ENCODE data around the gene CYP4F3.

CYP4F3 gene

GRCh38 chr19:15651791-15652190 lies 11.1 kb downstream of the CYP4F3 start:
- no peak overlapping the region for H3K4me3 ChIP-seq (ENCODE audit: low read depth, low read length)
- TF ChIP-seq MAX (IDR thresholded peaks at IDR 0.05; ENCODE audit: low read depth, low read length) = no peak
- TF ChIP-seq CTCF (IDR thresholded peaks at IDR 0.05; ENCODE audit: low read depth, low read length) = no peak
- TF ChIP-seq POLR2A (IDR thresholded peaks at IDR 0.05; ENCODE audit: extremely low read depth, insufficient read length) = no peak
- no peak for TF ChIP-seq MYC (IDR thresholded peaks at IDR 0.05; ENCODE audit: low read depth, low read length)
- no peak for DNase-seq (ENCODE audit: low read depth)

GRCh38 chr19:15652559-15653278 lies 12.0 kb downstream of the CYP4F3 start:
- DNase-seq (ENCODE audit: low read depth) = no peak
- no peak for TF ChIP-seq CTCF (IDR thresholded peaks at IDR 0.05; ENCODE audit: low read depth, low read length)
- TF ChIP-seq POLR2A (IDR thresholded peaks at IDR 0.05; ENCODE audit: extremely low read depth, insufficient read length) = no peak
- TF ChIP-seq MAX (IDR thresholded peaks at IDR 0.05; ENCODE audit: low read depth, low read length) = no peak
- no peak for TF ChIP-seq MYC (IDR thresholded peaks at IDR 0.05; ENCODE audit: low read depth, low read length)
- H3K4me3 ChIP-seq (ENCODE audit: low read depth, low read length) = no peak overlapping the region

- no peak for TF ChIP-seq POLR2A (IDR thresholded peaks at IDR 0.05; ENCODE audit: extremely low read depth, insufficient read length)
- TF ChIP-seq MAX (IDR thresholded peaks at IDR 0.05; ENCODE audit: low read depth, low read length) = no peak
- no peak for TF ChIP-seq CTCF (IDR thresholded peaks at IDR 0.05; ENCODE audit: low read depth, low read length)
- TF ChIP-seq MYC (IDR thresholded peaks at IDR 0.05; ENCODE audit: low read depth, low read length) = no peak
- no peak overlapping the region for H3K4me3 ChIP-seq (ENCODE audit: low read depth, low read length)
- no peak for DNase-seq (ENCODE audit: low read depth)
Measured at GRCh38 chr19:15656467-15656866, 15.8 kb downstream of the CYP4F3 start.

GRCh38 chr19:15663247-15663646 lies 22.6 kb downstream of the CYP4F3 start:
- no peak for DNase-seq (ENCODE audit: low read depth)
- TF ChIP-seq MYC (IDR thresholded peaks at IDR 0.05; ENCODE audit: low read depth, low read length) (no peak), MAX (IDR thresholded peaks at IDR 0.05; ENCODE audit: low read depth, low read length) (no peak), POLR2A (IDR thresholded peaks at IDR 0.05; ENCODE audit: extremely low read depth, insufficient read length) (no peak), CTCF (IDR thresholded peaks at IDR 0.05; ENCODE audit: low read depth, low read length) (no peak)
- H3K4me3 ChIP-seq (ENCODE audit: low read depth, low read length) = no peak overlapping the region

GRCh38 chr19:15666186-15666585 lies 25.5 kb downstream of the CYP4F3 start:
- no peak for TF ChIP-seq MYC (IDR thresholded peaks at IDR 0.05; ENCODE audit: low read depth, low read length)
- no peak overlapping the region for H3K4me3 ChIP-seq (ENCODE audit: low read depth, low read length)
- no peak for DNase-seq (ENCODE audit: low read depth)

GRCh38 chr19:15666883-15667282 lies 26.2 kb downstream of the CYP4F3 start:
- TF ChIP-seq CTCF (IDR thresholded peaks at IDR 0.05; ENCODE audit: low read depth, low read length) = no peak
- no peak for TF ChIP-seq POLR2A (IDR thresholded peaks at IDR 0.05; ENCODE audit: extremely low read depth, insufficient read length)
- TF ChIP-seq MYC (IDR thresholded peaks at IDR 0.05; ENCODE audit: low read depth, low read length) = no peak
- no peak for DNase-seq (ENCODE audit: low read depth)
- no peak overlapping the region for H3K4me3 ChIP-seq (ENCODE audit: low read depth, low read length)

Measured in NB4 (cell line).